Muscle layer of duodenum (tissue), 2 donors: ENCODE measurements around the gene GUCY2D.

ENCODE experiments used
- H3K27ac ChIP-seq: one replicate; pipeline ENCODE4 v1.7.0; 2013; ENCODE audit warnings: mild to moderate bottlenecking, low read length
- H3K27me3 ChIP-seq: one replicate; pipeline ENCODE4 v1.7.0; 2013; ENCODE audit warnings: low read depth, mild to moderate bottlenecking, control low read depth, low read length
- H3K36me3 ChIP-seq, 2 donors: one replicate each; pipeline ENCODE4 v1.7.0; 2013; ENCODE audit warnings: low read length in 2 of 2, control low read depth in 1 of 2, mild to moderate bottlenecking in 1 of 2; ENCODE audit not compliant: insufficient read depth in 2 of 2, control insufficient read depth in 1 of 2
- H3K4me1 ChIP-seq, 2 donors: one replicate each; pipeline ENCODE4 v1.7.0; 2013; ENCODE audit warnings: low read length in 2 of 2, mild to moderate bottlenecking in 2 of 2, control low read depth in 1 of 2, moderate library complexity in 1 of 2; ENCODE audit not compliant: insufficient read depth in 2 of 2, control insufficient read depth in 1 of 2
- H3K4me3 ChIP-seq, 2 donors: one replicate each; pipeline ENCODE4 v1.7.0; 2013; ENCODE audit warnings: low read length in 2 of 2, low read depth in 1 of 2, mild to moderate bottlenecking in 1 of 2
- H3K9me3 ChIP-seq, 2 donors: one replicate each; pipeline ENCODE4 v1.7.0; 2013; ENCODE audit warnings: low read length in 2 of 2, control low read depth in 1 of 2, mild to moderate bottlenecking in 1 of 2; ENCODE audit not compliant: control insufficient read depth in 1 of 2
- donor health status: healthy.

Gene GUCY2D

DNA sequence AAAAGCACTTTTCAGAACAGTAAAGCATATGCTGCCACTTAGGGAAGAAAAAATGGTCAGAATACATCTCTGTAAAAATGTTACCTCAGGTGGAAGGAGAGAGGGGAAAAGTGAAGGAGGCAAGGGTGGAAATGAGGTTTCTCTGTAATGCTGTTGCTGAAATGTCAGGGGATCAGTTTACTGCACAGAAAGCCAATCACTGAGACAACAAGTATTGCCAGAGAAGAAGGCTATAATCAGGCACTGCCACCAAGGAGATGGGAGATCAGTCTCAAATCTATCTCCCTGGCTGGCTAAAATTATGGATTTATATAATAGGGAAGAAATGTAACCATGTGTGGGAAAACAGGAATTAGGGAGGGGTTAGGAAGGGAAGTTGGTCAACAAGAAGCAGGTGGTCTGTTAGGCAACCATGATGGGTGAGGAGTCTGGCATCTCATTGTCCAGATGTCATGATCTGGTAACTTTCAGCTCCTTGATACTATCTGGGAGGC lies 27.7 kb upstream of the GUCY2D start:
- Histone ChIP-seq H3K27me3 (no peaks in the 10 kb centered on the region), H3K4me1 (no peaks in the 10 kb centered on the region), H3K9me3 (peaks cover 9 to 10% of the 10 kb centered on the region in 2 donors), H3K27ac (no peak overlapping the region), H3K4me3 (no peak overlapping the region), H3K36me3 (no peaks in the 10 kb centered on the region)

DNA sequence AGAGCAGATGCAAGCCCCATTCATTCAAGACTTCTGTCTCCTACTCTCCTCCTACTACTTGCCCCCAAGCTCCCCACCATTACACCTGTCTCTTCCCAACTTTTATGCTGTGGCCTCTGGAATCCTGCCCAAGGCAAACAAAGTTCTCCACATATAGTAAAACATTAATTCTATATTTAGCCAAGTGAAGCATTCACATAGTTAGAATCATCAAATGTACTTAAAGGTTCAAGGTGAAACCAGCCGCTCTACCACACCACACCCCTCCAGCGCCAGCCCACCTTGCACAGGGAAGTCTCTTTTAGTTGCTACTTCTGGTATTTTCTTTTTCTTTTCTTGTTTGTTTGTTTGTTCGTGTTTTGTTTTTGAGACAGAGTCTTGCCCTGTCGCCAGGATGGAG lies 25.4 kb upstream of the GUCY2D start:
- H3K4me1 ChIP-seq: no peaks in the 10 kb centered on the region
- H3K36me3 ChIP-seq: no peaks in the 10 kb centered on the region
- H3K27ac ChIP-seq: no peak overlapping the region
- no peaks in the 10 kb centered on the region for H3K27me3 ChIP-seq
- H3K9me3 ChIP-seq: peaks cover 9 to 10% of the 10 kb centered on the region in 2 donors
- H3K4me3 ChIP-seq: no peak overlapping the region

GRCh38 chr17:7977805-7978204 lies 24.6 kb upstream of the GUCY2D start:
- H3K4me3 ChIP-seq: no peak overlapping the region
- no peaks in the 10 kb centered on the region for H3K27me3 ChIP-seq
- H3K4me1 ChIP-seq: no peaks in the 10 kb centered on the region
- no peaks in the 10 kb centered on the region for H3K36me3 ChIP-seq
- no peak overlapping the region for H3K27ac ChIP-seq
- peaks cover 9 to 10% of the 10 kb centered on the region in 2 donors for H3K9me3 ChIP-seq

DNA sequence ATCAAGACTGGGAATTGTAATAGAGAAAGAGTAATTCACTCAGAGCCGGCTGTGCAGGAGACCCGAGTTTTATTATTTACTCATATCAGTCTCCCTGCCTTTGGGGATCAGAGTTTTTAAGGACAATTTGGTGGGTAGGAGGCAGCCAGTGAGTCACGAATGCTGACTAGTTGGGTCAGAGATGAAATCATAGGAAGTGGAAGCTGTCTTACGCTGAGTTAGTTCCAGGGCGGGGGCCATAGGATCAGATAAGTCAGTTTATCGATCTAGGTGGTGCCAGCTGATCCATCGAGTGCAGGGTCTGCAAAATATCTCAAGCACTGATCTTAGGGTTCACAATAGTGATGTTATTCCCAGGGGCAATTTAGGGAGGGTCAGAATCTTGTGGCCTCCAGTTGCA lies 20.2 kb upstream of the GUCY2D start:
- Histone ChIP-seq H3K4me1 (no peaks in the 10 kb centered on the region), H3K27ac (no peak overlapping the region), H3K4me3 (no peak overlapping the region), H3K27me3 (no peaks in the 10 kb centered on the region), H3K36me3 (no peaks in the 10 kb centered on the region), H3K9me3 (no peaks in the 10 kb centered on the region)

GRCh38 chr17:7982666-7983065 lies 19.7 kb upstream of the GUCY2D start:
- no peak overlapping the region for H3K4me3 ChIP-seq
- no peak overlapping the region for H3K27ac ChIP-seq
- no peaks in the 10 kb centered on the region for H3K4me1 ChIP-seq
- no peaks in the 10 kb centered on the region for H3K27me3 ChIP-seq
- no peaks in the 10 kb centered on the region for H3K9me3 ChIP-seq
- H3K36me3 ChIP-seq: no peaks in the 10 kb centered on the region

GRCh38 chr17:7984904-7985303 lies 17.5 kb upstream of the GUCY2D start:
- Histone ChIP-seq H3K27me3 (no peaks in the 10 kb centered on the region), H3K4me1 (no peaks in the 10 kb centered on the region), H3K36me3 (no peaks in the 10 kb centered on the region), H3K27ac (no peak overlapping the region), H3K4me3 (no peak overlapping the region), H3K9me3 (no peaks in the 10 kb centered on the region)

- H3K4me3 ChIP-seq: no peak overlapping the region
- H3K27ac ChIP-seq: no peak overlapping the region
- no peaks in the 10 kb centered on the region for H3K27me3 ChIP-seq
- H3K4me1 ChIP-seq: no peaks in the 10 kb centered on the region
- H3K36me3 ChIP-seq: no peaks in the 10 kb centered on the region
- H3K9me3 ChIP-seq: no peaks in the 10 kb centered on the region
Observed at GRCh38 chr17:7987112-7987893, 15.1 kb upstream of the GUCY2D start.

GRCh38 chr17:7988750-7989178 lies 13.7 kb upstream of the GUCY2D start:
- Histone ChIP-seq H3K27me3 (no peaks in the 10 kb centered on the region), H3K4me1 (no peaks in the 10 kb centered on the region), H3K4me3 (no peak overlapping the region), H3K27ac (no peak overlapping the region), H3K36me3 (no peaks in the 10 kb centered on the region), H3K9me3 (no peaks in the 10 kb centered on the region)

GRCh38 chr17:7989781-7990655 lies 12.4 kb upstream of the GUCY2D start:
- peak overlapping the region; percentile 46 to 78 for H3K4me3 ChIP-seq
- no peaks in the 10 kb centered on the region for H3K36me3 ChIP-seq
- no peaks in the 10 kb centered on the region for H3K27me3 ChIP-seq
- H3K9me3 ChIP-seq: no peaks in the 10 kb centered on the region
- no peak overlapping the region for H3K27ac ChIP-seq
- no peaks in the 10 kb centered on the region for H3K4me1 ChIP-seq

GRCh38 chr17:7992516-7992915 lies 9.9 kb upstream of the GUCY2D start:
- Histone ChIP-seq H3K9me3 (no peaks in the 10 kb centered on the region), H3K36me3 (no peaks in the 10 kb centered on the region), H3K27me3 (no peaks in the 10 kb centered on the region), H3K4me1 (peaks cover 0 to 6% of the 10 kb centered on the region in 2 donors), H3K27ac (no peak overlapping the region), H3K4me3 (no peak overlapping the region)

- H3K4me3 ChIP-seq: no peak overlapping the region
- no peaks in the 10 kb centered on the region for H3K27me3 ChIP-seq
- H3K27ac ChIP-seq: no peak overlapping the region
- H3K9me3 ChIP-seq: no peaks in the 10 kb centered on the region
- H3K36me3 ChIP-seq: no peaks in the 10 kb centered on the region
- H3K4me1 ChIP-seq: peaks cover 0 to 6% of the 10 kb centered on the region in 2 donors
Observed at GRCh38 chr17:7992924-7993323, 9.5 kb upstream of the GUCY2D start.
